SKM-1 (cell line): ENCODE data around the gene PRKCE.

Source experiments
- DNase-seq: peaks from one replicate; lab custom pipeline; 2025; ENCODE audit not compliant: unreplicated experiment; lab: John Stamatoyannopoulos, UW

Gene PRKCE

DNA sequence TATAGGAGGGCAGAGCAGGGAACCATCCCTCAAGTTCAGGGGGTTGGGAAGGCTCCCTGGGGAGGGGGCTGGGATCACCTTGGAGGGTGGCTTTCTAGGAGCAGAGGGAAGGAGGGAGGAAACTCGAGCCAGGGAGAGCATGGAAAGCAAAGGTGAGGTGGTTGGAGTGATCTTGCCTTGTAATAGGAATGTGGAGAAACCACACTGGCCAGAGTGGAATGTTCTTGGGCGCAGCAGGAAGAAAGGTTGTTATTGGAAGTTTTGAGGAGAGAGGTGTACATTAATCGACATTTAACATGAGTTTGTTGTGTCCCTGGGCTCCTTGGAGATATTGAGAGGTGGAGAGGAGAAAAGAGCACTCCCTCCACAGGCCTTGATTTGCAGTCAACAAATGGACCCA lies 272.2 kb downstream of the PRKCE start:
- no peak for DNase-seq

- DNase-seq = no peak
These were observed 273.6 kb downstream of the PRKCE start for GRCh38 chr2:45925026-45925425.

- no peak for DNase-seq
These were observed 274.3 kb downstream of the PRKCE start for GRCh38 chr2:45925636-45926366.

DNA sequence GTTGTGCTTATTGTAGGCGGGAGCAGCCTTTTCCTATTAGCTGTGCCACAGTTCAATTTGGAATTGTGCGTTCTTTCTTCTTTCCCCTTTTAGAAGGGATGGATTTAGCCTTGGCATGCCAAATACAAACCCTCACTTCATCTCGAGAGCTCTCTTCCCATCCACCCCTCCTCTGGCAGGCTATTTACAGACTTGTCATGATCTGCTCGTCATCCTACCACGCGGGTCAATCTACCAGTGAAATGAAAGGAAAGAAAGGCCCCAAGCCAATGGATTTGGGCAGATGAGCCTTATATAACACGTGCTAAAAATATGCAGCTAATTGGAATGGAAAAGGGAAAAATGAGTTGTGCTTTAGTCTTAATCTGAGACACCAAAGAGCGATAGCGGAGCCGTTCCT lies 277.5 kb downstream of the PRKCE start:
- DNase-seq = no peak

DNA sequence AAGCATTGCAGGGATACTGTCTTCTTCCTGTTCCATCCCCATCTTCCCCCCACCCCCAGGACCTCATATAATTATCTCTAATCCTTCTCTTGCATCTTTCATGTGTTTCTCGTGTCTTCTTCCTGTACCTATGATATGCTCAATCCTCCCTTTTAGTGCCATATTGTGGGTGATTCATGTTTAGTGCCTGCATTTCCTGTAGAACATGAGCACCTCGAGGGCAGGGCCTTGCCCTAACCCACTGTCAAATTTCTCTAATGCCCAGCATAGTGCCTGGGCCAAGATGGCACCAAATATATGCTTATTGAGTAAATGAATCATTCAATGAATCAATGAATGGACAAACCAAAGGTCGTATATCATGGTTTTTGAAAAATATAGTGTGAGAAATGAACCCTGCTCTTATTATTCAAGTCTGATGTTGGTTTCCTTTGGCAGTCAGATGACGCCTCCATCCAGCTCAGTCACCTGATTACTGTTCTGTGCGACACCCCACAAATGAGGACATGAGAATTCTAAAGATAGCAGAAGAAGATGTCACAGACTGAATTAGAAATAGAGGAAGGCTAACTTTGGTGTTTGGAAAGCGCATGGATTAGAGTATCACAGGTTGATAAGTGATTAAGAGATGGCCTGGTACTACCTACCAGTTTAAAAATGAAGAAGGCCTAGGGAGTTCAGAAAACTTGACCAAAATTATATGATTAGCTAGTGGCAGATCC lies 278.4 kb downstream of the PRKCE start:
- DNase-seq = no peak

GRCh38 chr2:45930396-45930792 lies 278.9 kb downstream of the PRKCE start:
- DNase-seq = no peak

GRCh38 chr2:45932278-45932975 lies 281.0 kb downstream of the PRKCE start:
- DNase-seq = no peak

- DNase-seq = peak; percentile 78
These were observed 284.5 kb downstream of the PRKCE start for GRCh38 chr2:45935791-45936622.

GRCh38 chr2:45936623-45936979 lies 285.1 kb downstream of the PRKCE start:
- DNase-seq = no peak

- DNase-seq = no peak
These were observed 286.5 kb downstream of the PRKCE start for GRCh38 chr2:45937990-45938389.

- no peak for DNase-seq
These were observed 287.4 kb downstream of the PRKCE start for GRCh38 chr2:45938649-45939511.

DNA sequence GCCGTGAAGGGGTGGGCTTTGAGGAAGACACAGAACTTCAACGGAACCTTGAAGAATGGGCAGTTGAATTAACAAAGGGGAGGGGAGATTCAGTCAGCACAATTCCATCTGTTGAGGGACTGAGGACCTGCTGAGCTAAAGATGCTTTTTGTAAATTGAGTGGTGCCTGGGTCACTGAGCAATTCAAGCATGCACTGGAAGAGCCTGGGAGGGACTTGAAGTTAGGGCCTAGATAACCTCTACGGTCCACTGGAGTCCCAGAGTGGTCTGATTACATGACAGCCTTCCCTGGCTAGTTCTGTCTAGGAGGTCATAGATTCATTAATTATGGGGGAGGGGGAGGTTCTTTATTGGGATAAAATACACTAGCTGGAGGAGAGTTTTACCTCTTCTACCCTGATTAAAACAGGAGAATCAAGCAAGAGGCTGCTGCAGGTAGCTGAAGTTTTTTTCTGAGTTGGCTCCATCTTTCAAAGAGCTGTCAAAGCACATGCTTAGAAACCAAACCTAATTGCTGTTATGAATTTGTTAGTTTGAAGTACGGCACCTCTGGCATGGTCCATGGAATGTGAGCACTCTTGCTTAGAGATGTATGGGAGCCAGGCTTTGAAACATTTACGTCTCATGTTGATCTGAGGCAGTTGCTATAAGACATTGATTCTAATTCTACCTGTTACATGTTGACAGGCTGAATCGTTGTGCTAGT lies 290.2 kb downstream of the PRKCE start:
- DNase-seq = no peak

DNA sequence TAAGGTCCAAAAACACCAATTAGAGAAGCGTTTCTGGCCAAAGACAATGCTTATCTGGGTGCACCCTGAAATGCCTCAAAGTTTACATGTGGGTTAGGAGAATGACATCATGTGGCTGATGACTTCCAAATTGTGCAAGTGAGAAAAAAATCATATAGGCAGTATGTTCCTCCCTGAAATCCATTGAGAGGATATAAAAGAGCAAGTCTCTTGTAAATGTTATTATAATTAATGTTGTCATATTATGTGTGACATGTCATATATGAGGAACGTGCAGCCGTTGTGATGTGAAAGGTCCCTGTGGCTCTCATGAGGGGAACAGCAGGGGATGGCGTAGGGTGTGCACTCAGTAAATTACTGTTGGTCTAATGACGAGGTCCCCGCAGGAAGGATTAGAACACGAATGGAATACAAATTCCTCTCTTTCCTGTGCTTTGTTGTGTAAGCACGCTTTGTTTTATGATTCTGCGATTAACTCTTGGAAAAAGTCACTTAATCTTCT lies 290.8 kb downstream of the PRKCE start:
- no peak for DNase-seq

GRCh38 chr2:45943219-45944044 lies 292.0 kb downstream of the PRKCE start:
- DNase-seq = no peak

GRCh38 chr2:45944074-45944473 lies 292.6 kb downstream of the PRKCE start:
- DNase-seq = no peak

- DNase-seq = no peak
These were observed 293.8 kb downstream of the PRKCE start for GRCh38 chr2:45945302-45945717.

- no peak for DNase-seq
These were observed 294.5 kb downstream of the PRKCE start for GRCh38 chr2:45946023-45946422.

DNA sequence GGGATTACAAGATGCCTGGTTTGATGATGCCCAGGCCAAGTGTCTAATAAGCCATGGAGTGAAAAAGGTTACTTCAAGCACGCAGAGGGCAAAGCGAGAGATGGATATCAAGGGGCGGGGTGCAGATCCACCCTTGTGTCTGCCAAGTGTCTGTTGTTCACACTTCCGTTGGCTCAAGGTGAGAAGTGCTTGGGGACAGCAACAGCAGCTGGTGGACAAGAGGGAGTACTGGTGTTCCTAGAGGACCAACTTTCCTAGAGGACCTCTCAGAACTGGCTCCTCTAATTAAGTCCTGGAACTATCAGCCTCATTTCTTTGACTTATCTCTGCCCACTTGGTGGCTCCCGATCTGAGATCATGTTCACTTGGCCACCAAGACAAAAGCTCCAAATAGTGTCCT lies 299.1 kb downstream of the PRKCE start:
- no peak for DNase-seq
